ENCODE measurements around the gene APCDD1. TPM values are rescaled to one million over a fixed set of nuclear protein-coding genes. Genes with fewer than 3 reads are reported as not detected.

APCDD1 gene
- total and polyA plus RNA-seq, 2 of the 8 experiments (the other 6 are each of a cell fraction or from before 2014, with no cell fraction given) = 2.6 to 3.6 TPM

- TF ChIP-seq ASH2L (IDR thresholded peaks at IDR 0.05; ENCODE audit: low read length) (no peak), BRCA1 (IDR thresholded peaks at IDR 0.05; ENCODE audit: low read depth, low read length) (no peak), BACH1 (IDR thresholded peaks at IDR 0.05; ENCODE audit: low read length) (no peak), EP300 (IDR thresholded peaks at IDR 0.05; ENCODE audit: borderline replicate concordance in 1 of 2, low read depth in 2 of 2, low read length in 2 of 2) (no peak), EZH2 (IDR thresholded peaks at IDR 0.05; ENCODE audit: low read depth, low read length, severe bottlenecking) (no peak), PHF8 (conservative IDR thresholded peaks at IDR 0.05; ENCODE audit: low read depth, low read length) (no peak)
Observed at GRCh38 chr18:10436160-10436559, 18.3 kb upstream of the APCDD1 start (continued).

Data from H1 (cell line).